H9 (cell line): ENCODE measurements around the gene ZNF618. TPM values are rescaled to one million over a fixed set of nuclear protein-coding genes. Genes with fewer than 3 reads are reported as not detected.

ENCODE experiments used
- DNase-seq: peaks from one replicate; pipeline ENCODE4 v3.0.0-alpha.2; 2017
- H2AFZ ChIP-seq: one replicate; pipeline ENCODE4 v1.6.1; 2013; ENCODE audit warnings: mild to moderate bottlenecking, low read length, control low read depth, moderate library complexity
- H2AK5ac ChIP-seq: 2 replicates; pipeline ENCODE4 v1.6.1; 2013; ENCODE audit warnings: low read length, control low read depth, mixed read lengths; ENCODE audit not compliant: insufficient read length
- H2BK120ac ChIP-seq: one replicate; pipeline ENCODE4 v1.6.1; 2013; ENCODE audit warnings: low read depth, mild to moderate bottlenecking, low read length, control low read depth, inconsistent platforms; ENCODE audit not compliant: poor library complexity, severe bottlenecking
- H2BK12ac ChIP-seq: 2 replicates; pipeline ENCODE4 v1.6.1; 2013; ENCODE audit warnings: low read length, control low read depth, mixed read lengths, low read depth; ENCODE audit not compliant: insufficient read length
- H2BK15ac ChIP-seq: 2 replicates; pipeline ENCODE4 v1.6.1; 2013; ENCODE audit warnings: low read depth, low read length, control low read depth
- H2BK20ac ChIP-seq: one replicate; pipeline ENCODE4 v1.6.1; 2013; ENCODE audit warnings: low read depth, mild to moderate bottlenecking, low read length, control low read depth, inconsistent platforms; ENCODE audit not compliant: poor library complexity, severe bottlenecking
- H2BK5ac ChIP-seq: 2 replicates; pipeline ENCODE4 v1.6.1; 2013; ENCODE audit warnings: low read length, control low read depth, mixed read lengths; ENCODE audit not compliant: insufficient read length
- H3K14ac ChIP-seq: 2 replicates; pipeline ENCODE4 v1.6.1; 2013; ENCODE audit warnings: low read length, control low read depth; ENCODE audit not compliant: insufficient read depth
- H3K18ac ChIP-seq: 2 replicates; pipeline ENCODE4 v1.6.1; 2013; ENCODE audit warnings: low read depth, mild to moderate bottlenecking, mixed read lengths, low read length, control low read depth; ENCODE audit not compliant: insufficient read length
- H3K23ac ChIP-seq: 2 replicates; pipeline ENCODE4 v1.6.1; 2013; ENCODE audit warnings: low read length, control low read depth, mixed read lengths, low read depth; ENCODE audit not compliant: insufficient read length
- H3K23me2 ChIP-seq: 2 replicates; pipeline ENCODE4 v1.6.1; 2013; ENCODE audit warnings: low read depth, mild to moderate bottlenecking, mixed read lengths, low read length, control low read depth; ENCODE audit not compliant: insufficient read length, poor library complexity, severe bottlenecking
- H3K27ac ChIP-seq: 2 replicates; pipeline ENCODE4 v1.5.1; 2013; ENCODE audit warnings: low read length, control low read depth, mixed read lengths, low read depth; ENCODE audit not compliant: insufficient read length
- H3K27me3 ChIP-seq: 2 replicates; pipeline ENCODE4 v1.6.1; 2013; ENCODE audit warnings: low read length, control low read depth, inconsistent platforms; ENCODE audit not compliant: insufficient read depth
- H3K4ac ChIP-seq: 2 replicates; pipeline ENCODE4 v1.6.1; 2013; ENCODE audit warnings: low read depth, mild to moderate bottlenecking, control low read depth, inconsistent platforms, low read length, moderate library complexity
- H3K4me1 ChIP-seq: 2 replicates; pipeline ENCODE4 v1.6.1; 2013; ENCODE audit warnings: low read length, control low read depth, inconsistent platforms; ENCODE audit not compliant: insufficient read depth
- H3K4me2 ChIP-seq: 2 replicates; pipeline ENCODE4 v1.6.1; 2013; ENCODE audit warnings: low read length, control low read depth, mixed read lengths; ENCODE audit not compliant: insufficient read length, insufficient read depth
- H3K56ac ChIP-seq: 2 replicates; pipeline ENCODE4 v1.6.1; 2013; ENCODE audit warnings: low read depth, mild to moderate bottlenecking, mixed read lengths, low read length, control low read depth; ENCODE audit not compliant: insufficient read length
- H3K79me1 ChIP-seq: 2 replicates; pipeline ENCODE4 v1.6.1; 2013; ENCODE audit warnings: low read depth, mild to moderate bottlenecking, moderate library complexity, low read length, control low read depth, inconsistent platforms; ENCODE audit not compliant: insufficient read depth, poor library complexity, severe bottlenecking
- H3K79me2 ChIP-seq: 2 replicates; pipeline ENCODE4 v1.6.1; 2013; ENCODE audit warnings: low read length, control low read depth, inconsistent platforms; ENCODE audit not compliant: insufficient read depth
- H3K9ac ChIP-seq: 2 replicates; pipeline ENCODE4 v1.6.1; 2013; ENCODE audit warnings: low read length, control low read depth, mixed read lengths; ENCODE audit not compliant: insufficient read length; ENCODE audit errors: extremely low read depth
- H3K9me3 ChIP-seq: one replicate; pipeline ENCODE4 v1.6.1; 2013; ENCODE audit warnings: low read depth, low read length, inconsistent platforms; ENCODE audit not compliant: control insufficient read depth
- H3T11ph ChIP-seq: one replicate; pipeline ENCODE4 v1.6.1; 2013; ENCODE audit warnings: mild to moderate bottlenecking, low read length, control low read depth, inconsistent platforms
- H4K20me1 ChIP-seq: one replicate; pipeline ENCODE4 v1.6.1; 2013; ENCODE audit not compliant: control insufficient read depth, insufficient read length, insufficient read depth
- H4K5ac ChIP-seq: 2 replicates; pipeline ENCODE4 v1.6.1; 2013; ENCODE audit warnings: low read depth, mild to moderate bottlenecking, mixed read lengths, low read length, control low read depth; ENCODE audit not compliant: insufficient read length
- H4K8ac ChIP-seq: replicated peaks from 2 replicates; pipeline ENCODE4 v1.6.1; 2013; ENCODE audit warnings: low read length, control low read depth, mixed read lengths, low read depth; ENCODE audit not compliant: insufficient read length
- H4K91ac ChIP-seq: 2 replicates; pipeline ENCODE4 v1.6.1; 2013; ENCODE audit warnings: low read depth, mild to moderate bottlenecking, moderate library complexity, mixed read lengths, low read length, control low read depth; ENCODE audit not compliant: insufficient read length
- H3K27ac Mint-ChIP-seq, 3 experiments: 2 replicates in 2 of 3; 3 replicates in 1 of 3; pipeline ENCODE4 v1.8.0; 2020 to 2021; ENCODE audit warnings: mixed read lengths in 3 of 3, mild to moderate bottlenecking in 1 of 3, moderate library complexity in 1 of 3
- H3K27me3 Mint-ChIP-seq: 2 replicates; pipeline ENCODE4 v1.8.0; 2021; ENCODE audit warnings: low read depth, mild to moderate bottlenecking, moderate library complexity, mixed read lengths
- H3K36me3 Mint-ChIP-seq, 3 experiments: 2 replicates in 2 of 3; 3 replicates in 1 of 3; pipeline ENCODE4 v1.8.0; 2020 to 2021; ENCODE audit warnings: low read depth in 3 of 3, mixed read lengths in 3 of 3; ENCODE audit not compliant: insufficient read depth in 1 of 3
- H3K4me1 Mint-ChIP-seq, 2 experiments: 2 replicates each; pipeline ENCODE4 v1.8.0; 2020; ENCODE audit warnings: mixed read lengths in 2 of 2
- H3K4me3 Mint-ChIP-seq, 2 experiments: 2 replicates in 1 of 2; 3 replicates in 1 of 2; pipeline ENCODE4 v1.8.0; 2020 to 2021; ENCODE audit warnings: mild to moderate bottlenecking in 2 of 2, mixed read lengths in 2 of 2, moderate library complexity in 1 of 2
- H3K9me3 Mint-ChIP-seq, 2 experiments: 2 replicates in 1 of 2; 3 replicates in 1 of 2; pipeline ENCODE4 v1.8.0; 2020; ENCODE audit warnings: mild to moderate bottlenecking in 2 of 2, mixed read lengths in 2 of 2, moderate library complexity in 1 of 2
- WGBS: extraction: QIAGEN DNeasy Blood & Tissue Kit; methylation state at CpG from one replicate; pipeline ENCODE4 v1.1.7; 2013; ENCODE audit warnings: missing lambda C conversion rate, low lambda C conversion rate, mixed read lengths; ENCODE audit not compliant: insufficient read length; ENCODE audit errors: extremely low coverage; 5-methylcytosine and 5-hydroxymethylcytosine counted together
- total RNA-seq: library from RNA; stranded (reverse); gene quantifications from 2 replicates; pipeline ENCODE4 v1.2.1, GENCODE V29; 2021
- TF ChIP-seq, protein P1 (sequence below): fragments of 200-600 bp; sonication (generic); conservative IDR thresholded peaks from 3 replicates; pipeline ENCODE4 v1.8.0; 2021; ENCODE audit warnings: antibody characterized with exemption, mild to moderate bottlenecking

ZNF618 gene
- total RNA-seq, 1 experiment from 2014 or later: 13.6 TPM

DNA sequence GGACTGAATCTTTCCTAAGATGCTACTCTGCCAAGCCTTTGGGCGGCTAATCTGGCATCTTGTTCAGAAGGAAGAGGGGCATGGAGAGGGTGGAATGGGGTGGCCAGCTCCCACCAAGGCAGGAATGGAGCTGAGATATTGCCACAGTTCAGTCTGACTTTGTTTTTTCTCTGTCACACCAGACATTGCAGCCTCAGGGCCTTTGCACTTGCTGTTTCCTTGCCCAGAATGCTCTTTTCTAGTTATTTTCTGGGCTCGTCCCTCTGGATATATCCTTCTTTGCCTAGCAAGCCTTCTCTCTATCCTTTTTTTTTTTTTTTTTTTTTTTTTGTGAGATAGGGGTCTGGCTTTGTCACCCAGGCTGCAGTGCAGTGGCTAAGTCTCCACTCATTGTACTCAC lies 40.8 kb downstream of the ZNF618 start:
- H2BK12ac ChIP-seq: no peak overlapping the region
- no peaks in the 10 kb centered on the region for H3K27me3 ChIP-seq
- peaks cover 3 to 5% (median 5%) of the 10 kb centered on the region in 3 experiments for H3K36me3 Mint-ChIP-seq
- H3K14ac ChIP-seq: no peak overlapping the region
- no peak overlapping the region for H2AFZ ChIP-seq
- H3K23me2 ChIP-seq: no peaks in the 10 kb centered on the region
- H3K27ac Mint-ChIP-seq: no peak overlapping the region
- no peaks in the 10 kb centered on the region for H3K9me3 ChIP-seq
- H3T11ph ChIP-seq: no peak overlapping the region
- no peak overlapping the region for H3K4ac ChIP-seq
- peaks cover 3% of the 10 kb centered on the region; the same call in 1 of the 2 replicates for H3K79me2 ChIP-seq
- H3K79me1 ChIP-seq: no peaks in the 10 kb centered on the region
- no peak overlapping the region for H2AK5ac ChIP-seq
- no peaks in the 10 kb centered on the region for H3K27me3 Mint-ChIP-seq
- H4K5ac ChIP-seq: no peak overlapping the region
- no peak overlapping the region for H2BK5ac ChIP-seq
- H3K4me2 ChIP-seq: no peak overlapping the region
- no peak overlapping the region for H3K27ac ChIP-seq
- peaks cover 1% of the 10 kb centered on the region; the same call in 1 of the 2 replicates for H3K4me1 ChIP-seq
- WGBS: no CpG with 5 or more reads among the region's 2 CpGs
- no peak overlapping the region for H3K4me3 Mint-ChIP-seq
- H4K20me1 ChIP-seq: no peaks in the 10 kb centered on the region
- no peak overlapping the region for H3K9ac ChIP-seq
- peaks cover under 1% of the 10 kb centered on the region in 2 experiments; a peak in 1 of 5 replicates for H3K9me3 Mint-ChIP-seq
- H2BK20ac ChIP-seq: no peak overlapping the region
- no peak overlapping the region for H3K18ac ChIP-seq
- H2BK120ac ChIP-seq: no peak overlapping the region
- TF ChIP-seq, protein P1, sequence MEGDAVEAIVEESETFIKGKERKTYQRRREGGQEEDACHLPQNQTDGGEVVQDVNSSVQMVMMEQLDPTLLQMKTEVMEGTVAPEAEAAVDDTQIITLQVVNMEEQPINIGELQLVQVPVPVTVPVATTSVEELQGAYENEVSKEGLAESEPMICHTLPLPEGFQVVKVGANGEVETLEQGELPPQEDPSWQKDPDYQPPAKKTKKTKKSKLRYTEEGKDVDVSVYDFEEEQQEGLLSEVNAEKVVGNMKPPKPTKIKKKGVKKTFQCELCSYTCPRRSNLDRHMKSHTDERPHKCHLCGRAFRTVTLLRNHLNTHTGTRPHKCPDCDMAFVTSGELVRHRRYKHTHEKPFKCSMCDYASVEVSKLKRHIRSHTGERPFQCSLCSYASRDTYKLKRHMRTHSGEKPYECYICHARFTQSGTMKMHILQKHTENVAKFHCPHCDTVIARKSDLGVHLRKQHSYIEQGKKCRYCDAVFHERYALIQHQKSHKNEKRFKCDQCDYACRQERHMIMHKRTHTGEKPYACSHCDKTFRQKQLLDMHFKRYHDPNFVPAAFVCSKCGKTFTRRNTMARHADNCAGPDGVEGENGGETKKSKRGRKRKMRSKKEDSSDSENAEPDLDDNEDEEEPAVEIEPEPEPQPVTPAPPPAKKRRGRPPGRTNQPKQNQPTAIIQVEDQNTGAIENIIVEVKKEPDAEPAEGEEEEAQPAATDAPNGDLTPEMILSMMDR: no peak
- DNase-seq: no peak
- no peak overlapping the region for H3K56ac ChIP-seq
- H3K4me1 Mint-ChIP-seq: peaks cover 7 to 15% of the 10 kb centered on the region in 2 experiments
- H4K91ac ChIP-seq: no peak overlapping the region
- no peak overlapping the region for H3K23ac ChIP-seq
- H2BK15ac ChIP-seq: no peak overlapping the region
- H4K8ac ChIP-seq: no peak overlapping the region
